Panc1 (cell line): ENCODE data around the gene IFNK. TPM values are rescaled to one million over a fixed set of nuclear protein-coding genes. Genes with fewer than 3 reads are reported as not detected.
"Not testable (repeated sequence)": the region's sequence is repeated elsewhere in the genome, so short reads cannot be mapped to it uniquely, and the experiment has no call there.

Experiments used
- ATAC-seq: fragments of 200-7000 bp; cut with Tn5 transposase; 2 replicates; pipeline ENCODE4 v1.9.1; 2020; ENCODE audit warnings: mild to moderate bottlenecking, moderate library complexity
- BruUV-seq: library from RNA; stranded (reverse); fragments of 400-500 nt; replicated peaks from 2 replicates; lab custom pipeline; 2021; lab: Mats Ljungman, UMichigan
- CTCF ChIA-PET: fragments of 300-600 bp; sonication (Branson Sonifier 250); formaldehyde crosslinking; loops from one replicate; lab custom pipeline; 2022; ENCODE audit warnings: antibody characterized with exemption; lab: Charles Lee
- POLR2A ChIA-PET: fragments of 300-600 bp; sonication (Branson Sonifier 250); formaldehyde crosslinking; loops from one replicate; lab custom pipeline; 2022; ENCODE audit warnings: antibody characterized with exemption; lab: Charles Lee
- DNase-seq: peaks from one replicate; pipeline ENCODE4 v3.0.0-alpha.2; 2010; ENCODE audit warnings: low read depth, low spot score
- H3K27ac ChIP-seq: 2 replicates; pipeline ENCODE4 v1.5.1; 2011; ENCODE audit warnings: mild to moderate bottlenecking, low read length, inconsistent platforms
- H3K27me3 ChIP-seq: fragments of 200-500 bp; sonication (Bioruptor generic); 2 replicates; pipeline ENCODE4 v1.6.0; 2014; ENCODE audit warnings: low read length, inconsistent platforms; ENCODE audit not compliant: control insufficient read depth, insufficient read depth
- H3K36me3 ChIP-seq: fragments of 200-500 bp; sonication (Bioruptor generic); 2 replicates; pipeline ENCODE4 v1.5.1; 2014; ENCODE audit warnings: inconsistent platforms, mild to moderate bottlenecking, low read length, moderate library complexity; ENCODE audit not compliant: control insufficient read depth, insufficient read depth
- H3K4me1 ChIP-seq: 2 replicates; pipeline ENCODE4 v1.5.1; 2011; ENCODE audit warnings: inconsistent platforms, mild to moderate bottlenecking, low read length, moderate library complexity; ENCODE audit not compliant: control insufficient read depth, insufficient read depth
- H3K4me3 ChIP-seq, 2 experiments: 2 replicates each; pipeline ENCODE4 v1.5.1; 2011 to 2012; ENCODE audit warnings: low read depth in 2 of 2, low read length in 2 of 2, mild to moderate bottlenecking in 2 of 2, inconsistent platforms in 1 of 2, moderate library complexity in 1 of 2
- H3K9me3 ChIP-seq: fragments of 200-500 bp; sonication (Bioruptor generic); 2 replicates; pipeline ENCODE4 v1.5.1; 2014; ENCODE audit warnings: low read depth, mild to moderate bottlenecking, inconsistent platforms, low read length, moderate library complexity; ENCODE audit not compliant: control insufficient read depth, insufficient read depth
- POLR2AphosphoS5 ChIP-seq: IDR thresholded peaks from 2 replicates; pipeline ENCODE4 v1.6.1; 2012; ENCODE audit warnings: mild to moderate bottlenecking, low read depth, low read length, moderate library complexity
- SIN3A ChIP-seq: IDR thresholded peaks from 2 replicates; pipeline ENCODE4 v1.6.1; 2012; ENCODE audit warnings: low read depth, mild to moderate bottlenecking, low read length, moderate library complexity, borderline replicate concordance; ENCODE audit not compliant: insufficient read depth
- TCF7L2 ChIP-seq: IDR thresholded peaks from 2 replicates; pipeline ENCODE4 v1.6.1; 2011; ENCODE audit warnings: mild to moderate bottlenecking, low read depth, low read length, inconsistent platforms
- in situ Hi-C: cut with HindIII; loops from 2 replicates; pipeline ENCODE4 v1.10.0; 2016; ENCODE audit warnings: low sequenced_read_pairs, low pct_unique_long_range_greater_than_20kb
- intact Hi-C: fragments of 100-400 bp; cut with micrococcal nuclease; formaldehyde crosslinking; loops from one replicate; pipeline ENCODE4 v1.10.0; 2022; ENCODE audit not compliant: unreplicated experiment
- total RNA-seq: library from RNA; stranded (reverse); gene quantifications from one replicate; pipeline ENCODE4 v1.2.1, GENCODE V29; 2021; ENCODE audit not compliant: unreplicated experiment
- TF ChIP-seq, protein P1 (sequence below): fragments of 450-650 bp; IDR thresholded peaks from 2 replicates; pipeline ENCODE4 v1.5.1; 2017; ENCODE audit warnings: mild to moderate bottlenecking
- TF ChIP-seq, protein P2 (sequence below), 2 experiments: IDR thresholded peaks; 2 replicates each; pipeline ENCODE4 v1.6.1; 2011 to 2012; ENCODE audit warnings: low read depth in 2 of 2, control low read depth in 1 of 2, low read length in 1 of 2, mild to moderate bottlenecking in 1 of 2, moderate library complexity in 1 of 2; ENCODE audit not compliant: insufficient read depth in 1 of 2

The IFNK gene
- total RNA-seq, 1 experiment from 2014 or later: not detected

DNA sequence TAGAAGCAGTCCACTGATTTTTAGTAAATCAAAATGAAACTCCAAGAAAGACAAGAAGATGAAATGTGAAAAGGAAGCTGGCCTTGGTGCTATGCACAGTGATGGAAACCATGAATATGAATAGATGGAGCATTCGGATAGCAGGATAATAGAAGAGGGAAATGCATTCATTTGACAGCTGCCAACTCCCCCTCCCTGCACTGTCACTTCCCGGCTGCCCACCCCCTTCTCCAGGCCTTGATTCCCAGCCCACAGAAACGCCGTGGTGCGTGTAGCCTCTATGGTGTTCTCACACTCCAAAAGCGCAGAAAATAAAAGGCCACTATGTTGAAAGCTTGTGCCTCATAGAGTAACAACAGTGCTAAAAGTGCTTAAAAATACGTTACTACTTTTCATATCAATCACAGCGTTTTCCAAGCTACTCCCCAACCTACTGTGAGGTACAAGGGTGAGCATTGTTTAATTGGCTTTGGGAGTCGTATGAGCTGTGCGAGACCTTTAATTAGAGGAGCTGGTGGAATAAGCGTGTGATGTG, 26.1 kb upstream of the IFNK start:
- Histone ChIP-seq H3K36me3 (no peaks in the 10 kb centered on the region), H3K4me1 (no peaks in the 10 kb centered on the region), H3K4me3 (no peak overlapping the region), H3K9me3 (no peaks in the 10 kb centered on the region), H3K27ac (no peak overlapping the region), H3K27me3 (no peaks in the 10 kb centered on the region)
- in situ Hi-C loops (no loop called here), intact Hi-C loops (no loop called here)
- ATAC-seq (no peak), DNase-seq (no peak)
- TF ChIP-seq SIN3A (no peak), POLR2AphosphoS5 (no peak), TCF7L2 (no peak)
- TF ChIP-seq, protein P1, sequence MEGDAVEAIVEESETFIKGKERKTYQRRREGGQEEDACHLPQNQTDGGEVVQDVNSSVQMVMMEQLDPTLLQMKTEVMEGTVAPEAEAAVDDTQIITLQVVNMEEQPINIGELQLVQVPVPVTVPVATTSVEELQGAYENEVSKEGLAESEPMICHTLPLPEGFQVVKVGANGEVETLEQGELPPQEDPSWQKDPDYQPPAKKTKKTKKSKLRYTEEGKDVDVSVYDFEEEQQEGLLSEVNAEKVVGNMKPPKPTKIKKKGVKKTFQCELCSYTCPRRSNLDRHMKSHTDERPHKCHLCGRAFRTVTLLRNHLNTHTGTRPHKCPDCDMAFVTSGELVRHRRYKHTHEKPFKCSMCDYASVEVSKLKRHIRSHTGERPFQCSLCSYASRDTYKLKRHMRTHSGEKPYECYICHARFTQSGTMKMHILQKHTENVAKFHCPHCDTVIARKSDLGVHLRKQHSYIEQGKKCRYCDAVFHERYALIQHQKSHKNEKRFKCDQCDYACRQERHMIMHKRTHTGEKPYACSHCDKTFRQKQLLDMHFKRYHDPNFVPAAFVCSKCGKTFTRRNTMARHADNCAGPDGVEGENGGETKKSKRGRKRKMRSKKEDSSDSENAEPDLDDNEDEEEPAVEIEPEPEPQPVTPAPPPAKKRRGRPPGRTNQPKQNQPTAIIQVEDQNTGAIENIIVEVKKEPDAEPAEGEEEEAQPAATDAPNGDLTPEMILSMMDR: no peak
- TF ChIP-seq, protein P2, sequence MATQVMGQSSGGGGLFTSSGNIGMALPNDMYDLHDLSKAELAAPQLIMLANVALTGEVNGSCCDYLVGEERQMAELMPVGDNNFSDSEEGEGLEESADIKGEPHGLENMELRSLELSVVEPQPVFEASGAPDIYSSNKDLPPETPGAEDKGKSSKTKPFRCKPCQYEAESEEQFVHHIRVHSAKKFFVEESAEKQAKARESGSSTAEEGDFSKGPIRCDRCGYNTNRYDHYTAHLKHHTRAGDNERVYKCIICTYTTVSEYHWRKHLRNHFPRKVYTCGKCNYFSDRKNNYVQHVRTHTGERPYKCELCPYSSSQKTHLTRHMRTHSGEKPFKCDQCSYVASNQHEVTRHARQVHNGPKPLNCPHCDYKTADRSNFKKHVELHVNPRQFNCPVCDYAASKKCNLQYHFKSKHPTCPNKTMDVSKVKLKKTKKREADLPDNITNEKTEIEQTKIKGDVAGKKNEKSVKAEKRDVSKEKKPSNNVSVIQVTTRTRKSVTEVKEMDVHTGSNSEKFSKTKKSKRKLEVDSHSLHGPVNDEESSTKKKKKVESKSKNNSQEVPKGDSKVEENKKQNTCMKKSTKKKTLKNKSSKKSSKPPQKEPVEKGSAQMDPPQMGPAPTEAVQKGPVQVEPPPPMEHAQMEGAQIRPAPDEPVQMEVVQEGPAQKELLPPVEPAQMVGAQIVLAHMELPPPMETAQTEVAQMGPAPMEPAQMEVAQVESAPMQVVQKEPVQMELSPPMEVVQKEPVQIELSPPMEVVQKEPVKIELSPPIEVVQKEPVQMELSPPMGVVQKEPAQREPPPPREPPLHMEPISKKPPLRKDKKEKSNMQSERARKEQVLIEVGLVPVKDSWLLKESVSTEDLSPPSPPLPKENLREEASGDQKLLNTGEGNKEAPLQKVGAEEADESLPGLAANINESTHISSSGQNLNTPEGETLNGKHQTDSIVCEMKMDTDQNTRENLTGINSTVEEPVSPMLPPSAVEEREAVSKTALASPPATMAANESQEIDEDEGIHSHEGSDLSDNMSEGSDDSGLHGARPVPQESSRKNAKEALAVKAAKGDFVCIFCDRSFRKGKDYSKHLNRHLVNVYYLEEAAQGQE (IDR thresholded peaks at IDR 0.05; ENCODE audit: insufficient read depth in 1 of 2, low read depth in 2 of 2, low read length in 1 of 2): no peak
- ChIA-PET POLR2A (no interaction called here), CTCF (no interaction called here)
- no TSS peak for BruUV-seq

DNA sequence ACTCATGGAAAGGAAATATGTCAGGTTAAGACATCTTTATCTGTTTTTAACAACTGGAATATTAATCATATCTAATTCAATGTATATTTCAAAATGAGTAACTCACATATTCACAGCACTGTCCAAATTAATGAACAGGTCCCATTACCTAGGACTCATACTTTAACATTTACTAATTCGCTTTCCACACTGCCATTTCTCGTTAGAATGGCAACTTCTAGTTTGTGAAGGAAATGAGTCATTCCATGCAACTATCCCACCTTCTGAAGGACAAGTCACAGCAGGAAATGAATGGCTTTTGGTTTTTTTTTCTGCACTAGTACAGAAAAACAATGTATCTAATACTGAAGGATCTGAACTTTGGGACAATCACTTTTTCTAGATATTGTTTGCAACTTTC, 24.6 kb upstream of the IFNK start:
- Histone ChIP-seq H3K4me3 (no peak overlapping the region), H3K9me3 (no peaks in the 10 kb centered on the region), H3K36me3 (no peaks in the 10 kb centered on the region), H3K27me3 (no peaks in the 10 kb centered on the region), H3K4me1 (no peaks in the 10 kb centered on the region), H3K27ac (no peak overlapping the region)
- no peak for TF ChIP-seq TCF7L2
- TF ChIP-seq, protein P1: no peak
- no peak for TF ChIP-seq SIN3A
- TF ChIP-seq POLR2AphosphoS5: no peak
- TF ChIP-seq, protein P2 (IDR thresholded peaks at IDR 0.05; ENCODE audit: insufficient read depth in 1 of 2, low read depth in 2 of 2, low read length in 1 of 2): no peak
- BruUV-seq: no TSS peak
- ATAC-seq (no peak), DNase-seq (no peak)
- intact Hi-C loops: no loop called here
- in situ Hi-C loops: no loop called here
- ChIA-PET POLR2A (no interaction called here), CTCF (no interaction called here)

DNA sequence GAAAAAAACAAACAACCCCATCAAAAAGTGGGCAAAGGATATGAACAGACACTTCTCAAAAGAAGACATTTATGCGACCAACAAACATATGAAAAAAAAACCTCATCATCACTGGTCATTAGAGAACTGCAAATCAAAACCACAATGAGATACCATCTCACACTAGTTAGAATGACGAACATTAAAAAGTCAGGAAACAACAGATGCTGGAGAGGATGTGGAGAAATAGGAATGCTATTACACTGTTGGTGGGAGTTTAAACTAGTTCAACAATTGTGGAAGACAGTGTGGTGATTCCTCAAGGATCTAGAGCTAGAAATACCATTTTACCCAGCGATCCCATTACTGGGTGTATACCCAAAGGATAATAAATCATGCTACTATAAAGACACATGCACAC, 23.2 kb upstream of the IFNK start:
- BruUV-seq, DNase-seq, H3K9me3 ChIP-seq, H3K4me1 ChIP-seq, H3K27ac ChIP-seq, CTCF ChIA-PET, in situ Hi-C loops, H3K36me3 ChIP-seq, POLR2A ChIA-PET, H3K4me3 ChIP-seq, ATAC-seq, H3K27me3 ChIP-seq: not testable (repeated sequence)
- intact Hi-C loops: loop anchor here (10.0 kb wide), 1 partner anchor 64 kb away; no protein-coding TSS in a partner anchor
